ENCODE results near the gene TSPAN8.
"Not testable (repeated sequence)": the region's sequence is repeated elsewhere in the genome, so short reads cannot be mapped to it uniquely, and the experiment has no call there.

Gene TSPAN8

DNA sequence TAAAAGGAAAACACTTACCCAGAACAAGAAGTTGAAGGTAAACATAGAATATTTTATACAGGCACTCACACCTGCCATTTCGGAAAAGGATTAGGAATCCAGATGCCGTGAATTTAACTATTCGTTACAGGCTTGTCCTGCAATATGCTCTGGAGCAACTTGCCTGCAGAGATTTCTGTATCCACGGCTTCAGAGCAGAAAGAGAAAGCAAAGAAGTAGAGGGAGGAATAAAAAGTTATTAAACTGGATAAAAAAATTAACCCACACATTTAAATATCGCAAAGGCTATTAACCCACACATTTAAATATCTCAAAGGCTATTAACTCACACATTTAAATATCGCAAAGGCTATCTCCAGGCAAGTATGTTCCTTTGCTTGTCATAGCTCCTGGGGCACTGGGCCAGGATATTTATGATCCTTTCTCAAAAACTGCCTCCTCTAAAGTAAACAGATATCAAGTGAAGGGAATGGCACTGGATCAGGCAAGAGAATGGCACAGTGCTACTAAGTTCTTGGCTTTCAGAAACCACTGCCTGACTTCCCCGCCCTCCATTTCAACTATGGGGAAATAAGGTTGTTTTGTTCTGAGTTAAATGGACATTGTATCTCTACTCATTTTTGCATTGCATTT is at the start of gene TSPAN8:
Gene TSPAN8, minus strand, starts transcription at position 399 of the 633 bp plus-strand sequence. Its CDS starts 321 bp downstream, at position 78.
- no peak for DNase-seq

DNA sequence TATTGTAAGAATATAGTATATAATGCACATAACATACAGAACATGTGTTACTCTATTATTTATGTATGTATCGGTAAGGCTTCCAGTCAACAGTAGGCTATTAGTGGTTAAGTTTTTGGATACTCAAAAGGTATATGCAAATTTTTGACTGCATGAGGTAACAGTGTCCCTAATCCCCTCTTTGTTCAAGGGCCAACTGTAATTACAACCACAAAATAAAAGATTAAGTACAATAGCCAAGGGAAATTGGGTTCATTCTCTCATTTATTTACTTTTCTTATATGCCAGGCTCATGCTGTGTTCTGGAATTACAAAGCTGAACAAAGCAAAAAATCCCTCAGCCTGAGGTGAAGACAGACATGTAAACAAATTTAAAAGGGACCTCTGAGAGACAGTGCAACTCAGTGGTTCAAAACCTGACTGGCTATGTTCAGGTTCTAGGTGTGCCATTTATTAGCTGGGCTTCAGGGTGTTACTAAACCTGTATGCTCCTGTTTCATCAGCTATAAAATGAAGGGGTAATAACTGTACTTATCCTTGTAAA is 43.4 kb upstream of the TSPAN8 start:
- DNase-seq: no peak

DNA sequence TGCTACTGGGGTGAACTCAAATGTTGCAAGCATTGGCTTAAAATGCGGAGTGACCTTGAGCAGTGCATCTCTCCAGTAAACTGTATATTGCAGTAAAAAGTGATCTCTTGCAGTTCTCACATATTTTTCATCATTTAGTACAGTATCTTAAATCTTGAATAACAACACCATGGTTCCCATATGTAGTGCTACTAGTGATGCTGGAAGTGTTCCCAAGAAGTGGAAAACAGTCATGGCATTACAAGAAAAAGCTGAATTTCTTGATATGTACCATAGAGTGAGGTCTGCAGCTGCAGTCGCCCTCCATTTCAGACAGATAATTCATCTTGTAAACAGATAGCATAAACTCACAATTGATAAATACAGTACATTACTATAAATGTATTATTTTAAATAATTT is 42.9 kb upstream of the TSPAN8 start:
- DNase-seq: no peak

DNA sequence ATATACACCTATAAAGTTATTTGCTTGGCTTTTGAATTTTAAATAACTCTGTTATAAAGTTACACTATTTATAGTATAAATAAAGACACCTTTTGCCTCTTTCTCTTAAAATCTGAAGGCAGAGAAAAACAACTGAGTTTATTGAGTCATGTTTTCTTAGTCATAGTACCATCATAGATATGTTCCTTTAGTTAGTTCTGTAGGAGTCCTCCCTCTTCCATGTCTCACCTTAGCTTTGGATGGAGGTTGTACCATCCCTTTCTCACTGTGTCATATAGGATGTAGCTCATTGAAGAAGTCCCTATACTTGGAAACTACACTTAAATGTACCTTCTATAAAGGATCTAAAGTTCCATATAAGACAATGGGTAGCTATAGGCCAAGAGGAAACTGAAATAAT is 39.7 kb upstream of the TSPAN8 start:
- no peak for DNase-seq

DNA sequence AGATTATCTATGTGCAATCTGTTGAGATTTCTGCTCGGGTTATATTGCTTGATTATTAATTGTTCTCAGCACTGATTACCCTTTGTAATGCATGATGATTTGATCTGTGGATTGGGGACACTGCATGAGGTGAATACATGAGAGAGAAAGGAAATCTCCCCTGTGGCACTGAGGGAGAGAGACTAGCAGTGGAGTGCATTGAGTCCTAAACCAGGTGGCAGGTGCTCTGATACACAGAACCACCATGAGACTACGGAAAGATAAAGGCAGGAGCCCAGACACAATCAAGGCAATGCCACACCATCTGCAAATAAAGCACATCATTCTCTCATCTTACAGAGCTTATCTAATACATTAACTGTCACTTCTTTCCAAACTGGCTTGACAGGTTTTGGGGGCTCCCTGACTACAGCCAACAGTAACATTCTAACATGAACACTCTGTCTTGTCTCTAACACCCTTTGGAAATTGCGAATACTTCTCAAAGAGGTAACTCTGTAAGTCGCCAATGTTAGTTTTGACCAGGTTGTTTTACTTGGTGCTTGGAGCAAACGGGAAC is 37.6 kb upstream of the TSPAN8 start:
- no peak for DNase-seq

DNA sequence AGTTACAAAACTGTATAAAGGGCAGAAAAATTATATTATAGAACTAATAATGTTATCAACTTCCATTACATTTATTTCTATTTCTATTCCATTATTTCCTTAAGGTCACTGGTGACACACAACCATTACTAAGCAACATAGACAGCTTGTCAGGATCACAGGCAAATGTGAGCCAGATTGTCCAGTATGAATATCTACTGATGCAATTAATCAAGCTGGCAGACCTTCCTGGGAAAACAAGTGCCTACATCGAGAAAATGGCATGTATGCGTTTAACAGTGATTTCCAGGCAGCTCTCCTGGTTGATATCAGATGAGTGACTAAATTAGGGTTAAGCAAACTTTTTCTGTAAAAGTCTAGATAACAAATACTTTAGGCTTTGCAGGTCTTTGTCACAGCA is 36.9 kb upstream of the TSPAN8 start:
- DNase-seq: no peak

DNA sequence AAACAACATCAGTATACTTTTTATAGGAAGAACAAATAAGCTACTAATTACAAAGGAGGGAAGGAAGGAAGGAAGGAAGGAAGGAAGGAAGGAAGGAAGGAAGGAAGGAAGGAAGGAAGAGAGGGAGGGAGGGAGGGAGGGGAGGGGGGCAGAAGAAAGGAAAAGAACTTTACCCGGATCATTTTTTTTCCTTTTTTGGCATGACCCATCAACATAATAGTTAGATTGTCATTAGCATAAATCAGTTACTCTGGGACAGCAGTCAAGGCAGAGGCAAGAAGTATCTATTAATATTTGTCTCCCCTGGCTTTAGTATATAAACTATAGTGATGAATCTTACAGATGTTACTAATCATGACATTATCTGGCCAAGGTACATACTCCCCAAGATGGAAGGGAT is 35.2 kb upstream of the TSPAN8 start:
- no peak for DNase-seq

DNA sequence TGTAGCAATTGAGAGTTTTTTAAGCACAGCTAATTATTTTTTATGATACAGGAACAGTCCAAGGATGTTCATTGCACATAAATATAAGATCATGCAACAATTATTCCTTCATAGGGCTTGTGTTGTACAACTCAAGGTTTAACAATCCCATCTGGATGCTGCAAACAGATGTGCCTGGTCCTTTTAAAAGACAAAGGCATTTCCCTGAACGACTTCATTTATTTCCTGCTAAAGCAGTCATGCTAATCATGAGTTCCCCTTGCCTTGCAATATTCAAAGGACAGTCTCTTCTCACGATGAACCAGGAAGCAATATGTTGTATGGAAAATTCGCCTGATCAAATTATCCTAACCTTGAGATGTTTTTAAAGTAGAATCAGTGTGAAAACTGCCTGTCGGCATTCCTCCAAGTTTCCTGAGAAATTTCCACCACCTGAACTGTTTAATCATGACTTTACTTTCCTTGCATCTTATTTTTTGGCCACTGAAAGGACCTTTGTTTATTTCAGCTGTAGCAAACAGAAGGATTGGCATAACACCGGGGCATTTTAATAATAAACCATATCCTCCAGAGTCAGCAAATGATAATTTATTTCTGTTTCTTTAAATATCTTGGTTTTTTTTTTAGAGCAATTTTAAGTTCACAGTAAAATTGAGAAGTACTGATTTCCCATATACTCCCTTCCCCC is 33.9 kb upstream of the TSPAN8 start:
- DNase-seq: no peak

DNA sequence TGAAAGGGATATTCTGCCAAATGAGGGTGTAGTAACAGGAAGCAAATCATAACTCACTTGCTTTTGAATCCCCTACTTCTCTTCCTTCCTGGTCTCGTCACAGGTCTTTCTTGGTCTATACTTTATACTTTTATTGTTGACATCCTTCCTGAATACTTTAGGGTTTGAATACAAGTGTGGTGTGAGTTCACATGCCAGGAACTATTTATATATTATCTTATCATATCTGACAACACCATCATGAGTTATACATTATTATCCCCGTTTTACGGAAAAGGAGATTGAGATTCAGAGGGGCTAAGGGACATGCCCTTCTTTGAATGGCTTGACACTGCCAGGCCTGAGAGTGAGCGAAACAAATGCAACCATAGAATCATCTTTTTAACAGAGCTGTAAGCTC is 33.0 kb upstream of the TSPAN8 start:
- no peak for DNase-seq

DNA sequence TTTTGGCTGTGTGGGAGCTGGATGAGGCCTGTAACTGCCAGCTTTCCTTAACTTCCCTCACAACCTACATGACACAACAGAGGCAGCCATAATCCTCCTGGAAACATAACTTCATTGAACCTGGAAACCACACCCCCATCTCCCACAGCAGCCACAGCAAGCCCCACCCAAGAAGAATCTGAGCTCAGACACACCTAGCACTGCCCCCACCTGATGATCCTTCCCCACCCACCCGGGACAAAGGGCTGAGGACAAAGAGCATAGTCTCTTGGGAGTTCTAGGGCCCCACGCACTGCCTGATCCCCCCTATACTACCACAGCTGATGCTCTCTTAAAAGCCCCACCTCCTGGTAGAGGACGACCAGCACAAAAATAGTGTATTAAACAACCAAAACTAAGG is 29.6 kb upstream of the TSPAN8 start:
- DNase-seq: no peak

DNA sequence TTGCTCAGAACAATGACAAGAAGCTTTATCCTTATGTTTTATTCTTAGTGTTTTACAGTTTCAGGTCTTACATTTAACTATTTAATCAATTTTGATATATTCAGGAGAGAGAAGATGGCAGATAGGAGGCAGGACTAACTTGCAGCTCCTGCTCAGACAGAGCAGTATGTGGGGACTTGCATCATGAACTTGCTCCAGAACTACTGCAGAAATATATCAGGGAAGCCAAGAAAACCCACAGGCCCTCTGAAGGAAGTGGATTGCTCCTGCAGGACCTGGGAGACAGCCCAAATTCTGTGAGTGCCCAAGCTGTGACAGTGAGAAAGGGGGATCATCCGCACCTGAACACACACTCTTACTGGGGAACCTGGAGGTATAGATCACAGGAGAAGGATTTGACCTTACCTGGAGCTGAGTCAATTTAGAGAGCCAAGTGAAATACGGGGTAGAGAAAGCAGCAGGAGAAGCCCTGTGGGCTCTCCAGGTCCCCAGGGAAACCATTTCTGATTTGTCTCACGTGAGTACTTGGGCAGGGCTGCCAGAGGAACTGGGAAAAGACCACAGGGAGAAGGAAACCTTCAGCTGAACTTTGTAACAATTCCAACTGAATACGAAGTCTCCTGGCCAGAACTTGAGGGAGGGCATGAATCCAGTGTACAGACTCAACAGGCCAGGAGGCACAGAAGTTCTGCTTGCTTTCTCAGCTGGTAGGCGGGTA is 28.9 kb upstream of the TSPAN8 start:
- no peak for DNase-seq

DNA sequence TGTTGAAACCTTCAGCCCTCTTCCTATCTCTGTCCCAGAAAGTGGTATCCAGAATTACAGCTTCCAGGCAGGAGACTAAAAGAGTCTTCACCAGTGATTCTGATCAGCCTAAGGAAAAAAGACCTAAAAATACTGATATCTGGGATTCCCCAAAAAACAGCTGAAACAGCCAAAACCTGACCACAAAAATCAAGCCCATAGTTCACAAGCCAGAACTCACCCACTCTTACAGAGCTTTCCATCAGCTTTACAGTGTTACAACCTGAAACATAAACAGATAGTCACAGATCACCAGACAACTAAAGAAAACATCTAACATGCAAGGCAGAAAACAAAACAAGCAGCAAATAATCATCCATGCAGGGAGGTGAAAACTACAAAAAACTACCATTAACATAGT is 26.0 kb upstream of the TSPAN8 start:
- DNase-seq: no peak

DNA sequence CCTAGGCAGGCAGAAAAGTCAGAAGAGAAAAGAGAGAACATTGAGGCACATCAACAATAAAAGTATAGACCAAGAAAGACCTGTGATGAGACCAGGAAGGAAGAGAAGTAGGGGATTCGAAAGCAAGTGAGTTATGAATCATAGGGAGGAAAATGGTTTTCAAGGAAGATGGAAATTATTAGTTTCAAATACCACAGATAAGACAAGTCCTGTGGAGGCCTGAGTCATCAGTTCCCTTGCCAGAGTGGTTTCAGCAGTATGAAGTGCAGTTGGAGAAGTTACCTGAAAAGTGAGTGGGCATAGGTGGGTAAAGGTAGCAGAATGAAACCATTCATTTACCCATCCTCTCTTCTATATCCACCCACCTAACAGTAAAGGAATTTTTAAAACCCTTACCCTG is 25.2 kb upstream of the TSPAN8 start:
- no peak for DNase-seq

DNA sequence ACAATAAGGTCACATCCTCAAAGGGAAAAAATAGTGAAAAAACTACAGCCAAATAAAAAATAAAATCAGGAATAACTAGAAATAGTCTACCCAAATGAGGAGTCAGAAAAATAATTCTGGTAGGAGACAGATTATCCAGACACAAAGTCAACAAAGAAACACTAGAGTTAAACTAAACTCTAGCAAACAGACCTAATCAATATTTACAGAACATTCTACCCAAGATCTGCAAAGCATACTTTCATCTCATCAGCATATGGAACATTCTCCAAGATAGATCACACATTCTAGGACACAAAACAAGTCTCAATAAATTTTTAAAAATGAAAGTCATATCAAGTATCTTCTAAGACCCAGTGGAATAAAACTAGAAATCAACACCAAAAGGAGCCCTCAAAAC is 20.4 kb upstream of the TSPAN8 start:
- DNase-seq: no peak

DNA sequence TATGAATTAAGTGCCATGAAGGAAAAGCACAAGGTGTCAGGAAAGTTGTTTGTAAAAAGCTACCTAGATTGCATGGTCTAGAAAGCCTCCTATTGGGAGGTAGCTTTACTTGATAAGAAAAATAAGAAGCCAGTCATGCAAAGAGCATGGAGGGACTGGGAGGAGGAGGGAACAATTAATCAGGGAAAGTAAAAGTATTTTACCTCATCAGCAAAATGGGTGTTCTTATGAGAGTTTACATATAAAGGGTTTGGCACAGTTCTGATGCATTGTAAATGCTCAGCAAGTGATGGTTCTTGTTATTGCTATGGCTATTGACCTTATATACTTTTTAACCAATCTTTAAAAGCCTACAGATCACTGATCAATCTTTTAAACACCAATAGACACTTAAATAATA is 17.0 kb upstream of the TSPAN8 start:
- no peak for DNase-seq

DNA sequence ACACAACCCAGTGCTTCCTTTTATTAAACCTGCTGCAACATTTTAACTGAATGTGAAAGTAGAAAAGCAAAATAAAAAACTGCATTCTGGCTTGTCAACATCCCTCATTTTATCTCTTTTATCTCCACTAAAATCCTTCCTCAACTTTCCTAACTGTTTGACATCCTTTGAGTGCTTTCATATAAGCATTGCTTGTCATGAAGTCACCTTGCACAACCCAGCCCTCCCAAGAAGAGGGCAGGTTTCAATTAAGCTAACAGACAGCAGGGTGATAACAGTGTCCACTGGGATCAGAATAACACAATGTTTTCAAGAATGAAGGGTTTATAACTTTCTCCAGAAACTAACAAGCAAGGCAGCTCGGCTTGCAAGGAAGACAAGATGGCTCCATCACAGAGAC is 16.3 kb upstream of the TSPAN8 start:
- DNase-seq: no peak

DNA sequence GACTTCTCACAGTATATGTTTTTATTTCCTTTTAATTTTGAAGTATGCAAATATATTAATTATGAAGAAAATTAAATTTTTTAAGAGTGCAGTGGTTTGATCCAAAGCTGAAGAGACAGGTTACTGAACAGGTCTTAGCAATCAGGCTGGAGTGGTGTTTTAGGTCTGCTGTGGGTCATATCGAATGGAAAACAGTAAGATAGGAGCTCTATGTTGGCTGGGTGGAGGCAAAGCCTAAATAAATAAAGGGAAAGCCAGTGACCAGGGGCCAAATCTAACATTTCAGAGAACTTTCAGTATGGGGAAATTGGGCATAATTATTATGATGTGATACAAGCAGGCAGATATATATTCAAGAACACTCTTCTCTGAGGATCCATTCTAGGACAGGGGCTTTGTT is 12.7 kb upstream of the TSPAN8 start:
- DNase-seq: no peak

DNA sequence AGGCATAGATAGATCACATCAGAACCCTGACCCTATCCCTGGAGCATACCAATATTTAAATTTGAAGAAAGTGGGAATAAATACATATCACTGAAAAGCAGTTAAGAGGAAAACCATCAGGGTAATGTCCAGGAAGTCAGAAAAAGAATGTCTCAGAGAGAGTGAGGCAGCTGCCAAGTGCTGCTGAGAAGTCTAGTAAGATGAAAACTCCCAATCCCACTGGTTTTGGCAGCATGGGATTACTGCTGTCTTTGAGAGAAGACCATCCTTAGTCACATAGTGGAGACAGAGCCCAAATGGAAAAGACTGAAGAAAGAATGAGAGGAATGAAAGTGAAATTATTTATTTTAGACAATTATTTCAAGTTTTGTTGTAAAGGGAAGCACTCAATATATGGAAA is 11.5 kb upstream of the TSPAN8 start:
- no peak for DNase-seq

DNA sequence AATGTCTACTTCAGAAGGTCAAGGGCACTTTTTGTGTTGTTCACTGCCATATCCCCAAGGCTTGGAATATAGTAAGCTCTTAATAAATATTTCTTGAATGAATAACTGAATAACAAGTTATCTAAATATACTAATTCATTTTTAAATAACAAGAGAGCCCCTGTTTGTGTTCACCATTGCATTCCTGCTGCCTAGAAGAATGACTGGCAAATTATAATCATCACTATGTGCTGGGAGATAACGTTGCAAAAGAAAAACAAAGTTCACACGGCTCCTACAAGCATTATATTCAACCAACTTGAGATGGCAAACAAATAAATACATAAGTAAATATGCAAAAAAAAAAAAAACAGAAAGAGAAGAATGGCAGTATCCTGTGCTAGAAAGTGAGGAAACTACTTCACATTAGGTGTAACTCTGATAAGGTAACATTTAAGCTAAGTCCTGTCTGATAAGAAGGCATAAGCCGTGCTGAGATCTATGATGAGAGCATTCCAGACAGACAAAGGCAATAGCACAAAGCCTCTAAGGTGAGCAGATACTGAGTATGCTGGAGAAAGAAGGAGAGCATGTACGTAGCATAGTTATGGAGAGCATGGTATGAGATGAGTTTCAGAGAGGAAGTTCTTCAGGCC is 9.2 kb upstream of the TSPAN8 start:
- DNase-seq: no peak

DNA sequence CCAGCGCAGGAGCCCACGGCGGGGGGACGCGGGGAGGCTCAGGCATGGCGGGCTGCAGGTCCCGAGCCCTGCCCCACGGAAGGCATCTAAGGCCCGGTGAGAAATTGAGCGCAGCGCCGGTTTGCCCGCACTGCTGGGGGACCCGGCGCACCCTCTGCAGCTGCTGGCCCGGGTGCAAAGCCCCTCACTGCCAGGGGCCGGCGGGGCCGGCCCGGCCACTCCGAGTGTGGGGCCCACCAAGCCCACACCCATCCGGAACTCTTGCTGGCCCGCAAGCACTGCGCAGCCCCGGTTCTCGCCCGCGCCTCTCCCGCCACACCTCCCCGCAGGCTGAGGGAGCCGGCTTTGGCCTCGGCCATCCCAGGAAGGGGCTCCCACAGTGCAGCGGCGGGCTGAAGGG is 8.5 kb upstream of the TSPAN8 start:
- no peak for DNase-seq

DNA sequence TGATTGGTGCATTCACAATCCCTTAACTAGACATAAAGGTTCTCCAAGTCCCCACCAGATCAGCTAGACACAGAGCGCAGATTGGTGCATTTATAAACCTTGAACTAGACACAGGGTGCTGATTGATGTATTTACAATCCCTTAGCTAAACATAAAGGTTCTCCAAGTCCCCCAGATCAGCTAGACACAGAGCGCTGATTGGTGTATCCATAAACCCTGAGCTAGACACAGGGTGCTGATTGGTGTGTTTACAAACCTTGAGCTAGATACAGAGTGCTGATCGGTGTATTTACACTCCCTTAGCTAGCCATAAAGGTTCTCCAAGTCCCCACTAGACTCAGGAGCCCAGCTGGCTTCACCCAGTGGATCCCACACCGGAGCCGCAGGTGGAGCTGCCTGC is 8.0 kb upstream of the TSPAN8 start:
- DNase-seq: not testable (repeated sequence)

DNA sequence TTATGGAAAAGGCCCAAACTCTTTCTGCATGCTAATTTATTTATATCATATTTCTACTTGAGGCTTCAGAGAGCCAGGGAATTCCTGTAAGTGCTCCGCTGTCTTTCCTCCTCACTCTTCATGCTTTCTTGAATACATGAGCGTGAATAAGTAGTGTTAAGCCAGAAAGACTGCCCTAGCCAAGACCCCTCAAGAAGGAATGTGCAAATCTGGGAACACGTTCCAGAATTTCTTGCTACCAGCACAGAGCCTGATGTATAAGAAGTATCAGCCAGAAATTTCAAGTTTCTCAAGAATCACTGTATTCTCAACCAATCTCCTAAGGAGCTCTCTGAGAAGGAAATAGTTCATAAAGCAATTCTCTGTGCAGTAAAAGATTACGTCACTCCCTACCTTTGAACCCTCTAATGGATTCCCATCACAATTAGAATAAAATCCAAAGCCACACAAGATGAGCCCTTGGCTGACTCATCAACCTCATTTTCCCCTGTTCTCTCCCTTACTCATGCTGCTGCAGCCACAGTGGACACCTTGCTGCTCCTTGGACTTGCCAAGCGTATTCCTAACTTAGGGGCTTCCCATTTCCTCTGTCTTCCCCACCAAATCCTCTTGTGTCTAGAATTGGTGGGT is 6.9 kb upstream of the TSPAN8 start:
- no peak for DNase-seq

DNA sequence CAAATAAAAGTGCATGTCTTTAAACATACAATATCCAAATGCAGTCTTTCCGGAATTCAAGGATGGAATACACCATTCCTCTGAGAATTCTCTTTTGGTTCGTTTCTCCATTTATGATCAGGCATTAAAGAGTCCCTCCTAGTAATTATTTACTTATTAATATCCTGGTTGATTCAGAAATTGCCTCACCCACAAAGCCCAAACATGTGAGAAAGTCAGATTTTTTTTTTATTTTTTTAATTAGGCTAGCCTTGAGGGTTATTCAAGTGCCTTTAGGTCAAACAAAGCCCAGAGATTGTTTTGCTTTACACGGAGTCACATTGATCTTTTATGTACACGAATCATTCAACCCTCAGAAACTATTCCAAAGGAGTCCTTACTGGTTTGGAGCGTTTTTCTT is 6.4 kb upstream of the TSPAN8 start:
- DNase-seq: no peak
